H1 (cell line): Measurements from ENCODE around the gene LAPTM4A. TPM values are rescaled to one million over a fixed set of nuclear protein-coding genes. Genes with fewer than 3 reads are reported as not detected.

Experiments
- ASH2L ChIP-seq: fragments of 200-600, 300-600 bp; sonication (generic); IDR thresholded peaks from one replicate; pipeline ENCODE4 v1.7.1; 2017; ENCODE audit warnings: low read length
- BACH1 ChIP-seq: IDR thresholded peaks from 2 replicates; pipeline ENCODE4 v1.6.1; 2012; ENCODE audit warnings: low read length, improper control_type of control experiment
- HDAC2 ChIP-seq, 2 experiments: fragments of 300-600 bp in 1 of 2; sonication (generic) in 1 of 2; IDR thresholded peaks; 2 replicates each; pipeline ENCODE4 v1.6.1; 2011 to 2012; ENCODE audit warnings: low read depth in 2 of 2, low read length in 2 of 2, mild to moderate bottlenecking in 2 of 2, moderate library complexity in 2 of 2, borderline replicate concordance in 1 of 2, inconsistent platforms in 1 of 2
- JUND ChIP-seq: IDR thresholded peaks from 2 replicates; pipeline ENCODE4 v1.6.1; 2011; ENCODE audit warnings: mild to moderate bottlenecking, improper control_type of control experiment, low read length
- SIX5 ChIP-seq: IDR thresholded peaks from 2 replicates; pipeline ENCODE4 v1.6.1; 2011; ENCODE audit warnings: mild to moderate bottlenecking, low read depth, low read length
- polyA plus RNA-seq, 7 experiments: library from polyadenylated mRNA; depleted of rRNA in 3 of 7; stranded (reverse) in 5 of 7; unstranded in 2 of 7; fragments of >200 nt in 5 of 7; fragments of 200-250 nt in 2 of 7; gene quantifications; 1 replicate in 5 of 7; 2 replicates in 1 of 7; 4 replicates in 1 of 7; pipeline versions ENCODE4 v1.2.1 to v1.2.3, GENCODE V29; 2011 to 2013; ENCODE audit warnings: missing spikeins in 2 of 7, mixed read lengths in 2 of 7
- total RNA-seq: library from RNA; stranded (reverse); fragmentation: NEBNext Ultra II Directional; extraction: Animal tissue kit (Norgen Biotek cat#: 25700); gene quantifications from 2 replicates; pipeline ENCODE4 v1.2.1, GENCODE V29; 2021
- TF ChIP-seq, protein P1 (sequence below): fragments of 300-600 bp; sonication (generic); IDR thresholded peaks from 2 replicates; pipeline ENCODE4 v1.7.1; 2012; ENCODE audit warnings: low read length, moderate library complexity, mild to moderate bottlenecking, inconsistent platforms; ENCODE audit not compliant: insufficient replicate concordance

Gene LAPTM4A
- total and polyA plus RNA-seq, 2 of the 8 experiments (the other 6 are each of a cell fraction or from before 2014, with no cell fraction given): 193 to 419 TPM

DNA sequence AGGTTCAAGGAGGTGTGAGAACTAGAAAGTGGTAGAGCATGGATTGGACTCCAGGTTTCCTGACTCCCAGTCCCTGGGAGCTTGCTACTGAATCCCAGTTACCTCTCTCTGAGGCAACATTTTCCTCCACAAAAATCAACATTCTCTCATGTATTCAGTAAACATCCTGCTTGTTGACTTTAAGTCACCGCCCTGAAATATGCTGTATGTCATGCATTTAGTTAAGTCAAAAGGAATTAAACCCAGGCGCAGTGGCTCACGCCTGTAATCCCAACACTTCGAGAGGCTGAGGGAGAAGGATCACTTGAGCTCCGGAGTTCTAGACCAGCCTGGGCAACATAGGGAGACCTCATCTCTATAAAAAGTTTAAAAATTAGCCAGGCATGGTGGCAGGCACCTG lies 42.7 kb downstream of the LAPTM4A start (continued):
- TF ChIP-seq, protein P1, sequence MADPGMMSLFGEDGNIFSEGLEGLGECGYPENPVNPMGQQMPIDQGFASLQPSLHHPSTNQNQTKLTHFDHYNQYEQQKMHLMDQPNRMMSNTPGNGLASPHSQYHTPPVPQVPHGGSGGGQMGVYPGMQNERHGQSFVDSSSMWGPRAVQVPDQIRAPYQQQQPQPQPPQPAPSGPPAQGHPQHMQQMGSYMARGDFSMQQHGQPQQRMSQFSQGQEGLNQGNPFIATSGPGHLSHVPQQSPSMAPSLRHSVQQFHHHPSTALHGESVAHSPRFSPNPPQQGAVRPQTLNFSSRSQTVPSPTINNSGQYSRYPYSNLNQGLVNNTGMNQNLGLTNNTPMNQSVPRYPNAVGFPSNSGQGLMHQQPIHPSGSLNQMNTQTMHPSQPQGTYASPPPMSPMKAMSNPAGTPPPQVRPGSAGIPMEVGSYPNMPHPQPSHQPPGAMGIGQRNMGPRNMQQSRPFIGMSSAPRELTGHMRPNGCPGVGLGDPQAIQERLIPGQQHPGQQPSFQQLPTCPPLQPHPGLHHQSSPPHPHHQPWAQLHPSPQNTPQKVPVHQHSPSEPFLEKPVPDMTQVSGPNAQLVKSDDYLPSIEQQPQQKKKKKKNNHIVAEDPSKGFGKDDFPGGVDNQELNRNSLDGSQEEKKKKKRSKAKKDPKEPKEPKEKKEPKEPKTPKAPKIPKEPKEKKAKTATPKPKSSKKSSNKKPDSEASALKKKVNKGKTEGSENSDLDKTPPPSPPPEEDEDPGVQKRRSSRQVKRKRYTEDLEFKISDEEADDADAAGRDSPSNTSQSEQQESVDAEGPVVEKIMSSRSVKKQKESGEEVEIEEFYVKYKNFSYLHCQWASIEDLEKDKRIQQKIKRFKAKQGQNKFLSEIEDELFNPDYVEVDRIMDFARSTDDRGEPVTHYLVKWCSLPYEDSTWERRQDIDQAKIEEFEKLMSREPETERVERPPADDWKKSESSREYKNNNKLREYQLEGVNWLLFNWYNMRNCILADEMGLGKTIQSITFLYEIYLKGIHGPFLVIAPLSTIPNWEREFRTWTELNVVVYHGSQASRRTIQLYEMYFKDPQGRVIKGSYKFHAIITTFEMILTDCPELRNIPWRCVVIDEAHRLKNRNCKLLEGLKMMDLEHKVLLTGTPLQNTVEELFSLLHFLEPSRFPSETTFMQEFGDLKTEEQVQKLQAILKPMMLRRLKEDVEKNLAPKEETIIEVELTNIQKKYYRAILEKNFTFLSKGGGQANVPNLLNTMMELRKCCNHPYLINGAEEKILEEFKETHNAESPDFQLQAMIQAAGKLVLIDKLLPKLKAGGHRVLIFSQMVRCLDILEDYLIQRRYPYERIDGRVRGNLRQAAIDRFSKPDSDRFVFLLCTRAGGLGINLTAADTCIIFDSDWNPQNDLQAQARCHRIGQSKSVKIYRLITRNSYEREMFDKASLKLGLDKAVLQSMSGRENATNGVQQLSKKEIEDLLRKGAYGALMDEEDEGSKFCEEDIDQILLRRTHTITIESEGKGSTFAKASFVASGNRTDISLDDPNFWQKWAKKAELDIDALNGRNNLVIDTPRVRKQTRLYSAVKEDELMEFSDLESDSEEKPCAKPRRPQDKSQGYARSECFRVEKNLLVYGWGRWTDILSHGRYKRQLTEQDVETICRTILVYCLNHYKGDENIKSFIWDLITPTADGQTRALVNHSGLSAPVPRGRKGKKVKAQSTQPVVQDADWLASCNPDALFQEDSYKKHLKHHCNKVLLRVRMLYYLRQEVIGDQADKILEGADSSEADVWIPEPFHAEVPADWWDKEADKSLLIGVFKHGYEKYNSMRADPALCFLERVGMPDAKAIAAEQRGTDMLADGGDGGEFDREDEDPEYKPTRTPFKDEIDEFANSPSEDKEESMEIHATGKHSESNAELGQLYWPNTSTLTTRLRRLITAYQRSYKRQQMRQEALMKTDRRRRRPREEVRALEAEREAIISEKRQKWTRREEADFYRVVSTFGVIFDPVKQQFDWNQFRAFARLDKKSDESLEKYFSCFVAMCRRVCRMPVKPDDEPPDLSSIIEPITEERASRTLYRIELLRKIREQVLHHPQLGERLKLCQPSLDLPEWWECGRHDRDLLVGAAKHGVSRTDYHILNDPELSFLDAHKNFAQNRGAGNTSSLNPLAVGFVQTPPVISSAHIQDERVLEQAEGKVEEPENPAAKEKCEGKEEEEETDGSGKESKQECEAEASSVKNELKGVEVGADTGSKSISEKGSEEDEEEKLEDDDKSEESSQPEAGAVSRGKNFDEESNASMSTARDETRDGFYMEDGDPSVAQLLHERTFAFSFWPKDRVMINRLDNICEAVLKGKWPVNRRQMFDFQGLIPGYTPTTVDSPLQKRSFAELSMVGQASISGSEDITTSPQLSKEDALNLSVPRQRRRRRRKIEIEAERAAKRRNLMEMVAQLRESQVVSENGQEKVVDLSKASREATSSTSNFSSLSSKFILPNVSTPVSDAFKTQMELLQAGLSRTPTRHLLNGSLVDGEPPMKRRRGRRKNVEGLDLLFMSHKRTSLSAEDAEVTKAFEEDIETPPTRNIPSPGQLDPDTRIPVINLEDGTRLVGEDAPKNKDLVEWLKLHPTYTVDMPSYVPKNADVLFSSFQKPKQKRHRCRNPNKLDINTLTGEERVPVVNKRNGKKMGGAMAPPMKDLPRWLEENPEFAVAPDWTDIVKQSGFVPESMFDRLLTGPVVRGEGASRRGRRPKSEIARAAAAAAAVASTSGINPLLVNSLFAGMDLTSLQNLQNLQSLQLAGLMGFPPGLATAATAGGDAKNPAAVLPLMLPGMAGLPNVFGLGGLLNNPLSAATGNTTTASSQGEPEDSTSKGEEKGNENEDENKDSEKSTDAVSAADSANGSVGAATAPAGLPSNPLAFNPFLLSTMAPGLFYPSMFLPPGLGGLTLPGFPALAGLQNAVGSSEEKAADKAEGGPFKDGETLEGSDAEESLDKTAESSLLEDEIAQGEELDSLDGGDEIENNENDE: no peak
- TF ChIP-seq JUND (no peak), ASH2L (no peak), HDAC2 (IDR thresholded peaks at IDR 0.05; ENCODE audit: borderline replicate concordance in 1 of 2, low read depth in 2 of 2, low read length in 2 of 2) (no peak), BACH1 (no peak), SIX5 (no peak)
